Measurements from ENCODE around the gene ATP6V1A.

Gene ATP6V1A

DNA sequence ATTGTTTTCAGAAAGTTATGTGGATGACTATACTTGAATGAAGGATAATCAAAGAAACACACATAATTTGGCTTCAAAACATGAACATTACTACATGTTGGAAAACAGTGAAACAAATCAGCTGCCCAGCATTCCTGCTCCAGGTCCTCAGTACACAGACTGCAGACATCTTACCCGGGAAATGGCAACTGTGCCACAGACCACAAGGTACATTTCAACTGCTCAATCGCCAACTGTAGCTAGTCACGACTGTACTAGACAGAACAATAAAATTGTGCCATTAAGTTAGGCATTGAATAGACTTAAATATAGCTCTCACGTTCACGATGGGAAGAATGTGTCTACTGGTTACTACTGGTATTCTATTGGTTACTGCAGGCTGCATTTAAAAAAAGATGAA, 5.7 kb upstream of the ATP6V1A start:
- no peak for TF ChIP-seq ZNF70 (CRISPR knock-in tag; IDR thresholded peaks at IDR 0.05)
- TF ChIP-seq TCF4 (CRISPR knock-in tag; IDR thresholded peaks at IDR 0.05; ENCODE audit: borderline replicate concordance), result no peak
- no peak for TF ChIP-seq ARNTL (CRISPR knock-in tag; IDR thresholded peaks at IDR 0.05; ENCODE audit: borderline replicate concordance, low read depth)
- no peak for TF ChIP-seq RARB (CRISPR knock-in tag; IDR thresholded peaks at IDR 0.05)
- TF ChIP-seq ZNF8 (CRISPR knock-in tag; IDR thresholded peaks at IDR 0.05), result no peak
- TF ChIP-seq, protein P1, sequence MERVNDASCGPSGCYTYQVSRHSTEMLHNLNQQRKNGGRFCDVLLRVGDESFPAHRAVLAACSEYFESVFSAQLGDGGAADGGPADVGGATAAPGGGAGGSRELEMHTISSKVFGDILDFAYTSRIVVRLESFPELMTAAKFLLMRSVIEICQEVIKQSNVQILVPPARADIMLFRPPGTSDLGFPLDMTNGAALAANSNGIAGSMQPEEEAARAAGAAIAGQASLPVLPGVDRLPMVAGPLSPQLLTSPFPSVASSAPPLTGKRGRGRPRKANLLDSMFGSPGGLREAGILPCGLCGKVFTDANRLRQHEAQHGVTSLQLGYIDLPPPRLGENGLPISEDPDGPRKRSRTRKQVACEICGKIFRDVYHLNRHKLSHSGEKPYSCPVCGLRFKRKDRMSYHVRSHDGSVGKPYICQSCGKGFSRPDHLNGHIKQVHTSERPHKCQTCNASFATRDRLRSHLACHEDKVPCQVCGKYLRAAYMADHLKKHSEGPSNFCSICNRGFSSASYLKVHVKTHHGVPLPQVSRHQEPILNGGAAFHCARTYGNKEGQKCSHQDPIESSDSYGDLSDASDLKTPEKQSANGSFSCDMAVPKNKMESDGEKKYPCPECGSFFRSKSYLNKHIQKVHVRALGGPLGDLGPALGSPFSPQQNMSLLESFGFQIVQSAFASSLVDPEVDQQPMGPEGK (CRISPR knock-in tag; IDR thresholded peaks at IDR 0.05; ENCODE audit: borderline replicate concordance), result no peak
- TF ChIP-seq CREB5 (CRISPR knock-in tag; IDR thresholded peaks at IDR 0.05; ENCODE audit: low read depth), result no peak

DNA sequence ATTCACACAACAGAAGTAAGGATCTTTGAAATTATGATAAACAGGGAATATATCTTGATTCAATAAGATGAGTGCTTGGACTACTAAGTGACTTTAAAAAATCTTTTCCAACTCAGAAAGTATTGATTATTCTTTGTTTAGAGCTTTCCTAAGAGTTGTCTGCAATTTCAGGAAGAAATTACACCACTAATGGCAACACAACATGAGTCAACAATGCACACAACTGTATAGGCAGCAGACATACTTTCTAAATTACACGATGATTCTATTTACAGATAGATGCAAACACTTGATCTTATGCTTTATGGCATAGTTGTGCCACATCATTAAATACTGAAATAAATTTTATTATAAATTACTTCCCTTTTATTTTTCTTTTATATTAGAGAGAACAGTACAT, 5.2 kb upstream of the ATP6V1A start:
- no peak for TF ChIP-seq ZFP3 (CRISPR knock-in tag; IDR thresholded peaks at IDR 0.05)
- TF ChIP-seq ARNTL (CRISPR knock-in tag; IDR thresholded peaks at IDR 0.05; ENCODE audit: borderline replicate concordance, low read depth), result no peak
- no peak for TF ChIP-seq POU6F1 (CRISPR knock-in tag; IDR thresholded peaks at IDR 0.05; ENCODE audit: borderline replicate concordance, low read depth)
- TF ChIP-seq ZNF8 (CRISPR knock-in tag; IDR thresholded peaks at IDR 0.05), result no peak
- no peak for TF ChIP-seq TCF4 (CRISPR knock-in tag; IDR thresholded peaks at IDR 0.05; ENCODE audit: borderline replicate concordance)
- TF ChIP-seq TOX (CRISPR knock-in tag; IDR thresholded peaks at IDR 0.05; ENCODE audit: borderline replicate concordance), result no peak
- ATAC-seq, result no peak

More for the DNA sequence above, 5.7 kb upstream of the ATP6V1A start:
- ATAC-seq, result no peak

DNA sequence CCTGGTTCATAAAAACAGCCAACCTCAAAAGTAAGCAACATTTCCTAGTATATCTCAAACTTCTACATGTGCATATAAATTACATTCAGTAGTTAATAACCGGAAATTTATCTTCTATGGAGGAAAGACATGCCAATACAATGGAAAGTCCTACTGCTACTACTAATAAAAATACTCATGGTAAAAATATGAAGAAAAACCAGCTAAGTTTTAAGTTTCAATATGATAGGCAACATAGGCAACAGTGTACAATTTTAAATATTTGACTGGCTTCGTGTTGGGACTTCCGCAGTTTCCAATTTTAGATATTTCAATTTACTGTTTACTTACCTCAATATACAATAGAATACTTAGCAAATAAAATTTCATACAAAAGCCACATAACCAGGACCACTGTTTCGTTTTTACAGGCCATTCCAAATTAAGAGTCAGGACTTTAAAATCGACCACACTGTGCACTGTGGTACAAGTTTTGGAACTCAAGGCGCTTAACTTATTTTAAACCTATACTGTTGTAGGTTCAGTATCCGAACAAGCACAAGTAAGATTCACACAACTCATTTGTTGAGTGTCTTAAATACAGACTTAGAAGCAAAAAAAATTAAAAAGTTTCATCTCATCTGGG, 3.7 kb upstream of the ATP6V1A start:
- ATAC-seq, result no peak
- no peak for TF ChIP-seq POU6F1 (CRISPR knock-in tag; IDR thresholded peaks at IDR 0.05; ENCODE audit: borderline replicate concordance, low read depth)

DNA sequence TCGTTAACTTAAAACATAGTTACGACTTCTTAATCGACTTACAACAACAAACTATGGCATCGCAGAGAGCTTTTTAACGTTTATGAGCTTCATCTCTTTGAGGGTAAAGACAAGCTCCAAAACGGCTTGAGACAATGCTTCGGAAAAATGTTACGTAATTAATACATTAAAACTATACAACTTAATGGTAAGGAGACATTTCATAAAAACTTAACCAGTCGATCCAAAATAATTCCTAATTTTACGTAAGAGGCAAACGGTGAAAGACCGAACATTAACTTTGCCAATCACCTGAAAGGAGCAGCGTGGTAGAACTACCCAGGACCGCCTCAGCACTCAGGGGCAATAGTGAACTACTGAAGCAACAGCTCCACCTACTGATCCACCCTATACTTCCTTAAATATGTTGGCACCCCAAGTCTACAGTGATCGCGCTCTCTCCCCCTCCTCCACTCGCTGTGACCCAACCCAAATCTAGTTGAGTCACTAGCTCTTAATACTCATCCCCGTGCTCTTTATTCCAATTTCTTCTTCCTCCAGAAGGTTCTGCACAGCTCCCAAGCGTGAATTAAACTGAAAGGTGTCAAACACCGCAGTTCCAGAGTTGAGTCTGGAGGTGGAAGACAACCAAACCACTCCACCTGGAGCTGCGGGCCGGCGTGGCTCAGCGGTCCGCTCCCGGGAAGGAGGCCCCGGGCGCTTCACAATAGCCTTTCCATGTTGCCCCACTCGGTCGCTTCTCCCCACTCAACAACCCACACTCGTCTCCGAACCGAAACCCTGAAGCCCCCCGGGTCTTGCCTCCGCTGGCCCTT, 1.7 kb upstream of the ATP6V1A start:
- TF ChIP-seq, protein P1 (CRISPR knock-in tag; IDR thresholded peaks at IDR 0.05; ENCODE audit: borderline replicate concordance), result no peak
- TF ChIP-seq ZFP3 (CRISPR knock-in tag; IDR thresholded peaks at IDR 0.05), result no peak
- peak; percentile 82 for ATAC-seq

DNA sequence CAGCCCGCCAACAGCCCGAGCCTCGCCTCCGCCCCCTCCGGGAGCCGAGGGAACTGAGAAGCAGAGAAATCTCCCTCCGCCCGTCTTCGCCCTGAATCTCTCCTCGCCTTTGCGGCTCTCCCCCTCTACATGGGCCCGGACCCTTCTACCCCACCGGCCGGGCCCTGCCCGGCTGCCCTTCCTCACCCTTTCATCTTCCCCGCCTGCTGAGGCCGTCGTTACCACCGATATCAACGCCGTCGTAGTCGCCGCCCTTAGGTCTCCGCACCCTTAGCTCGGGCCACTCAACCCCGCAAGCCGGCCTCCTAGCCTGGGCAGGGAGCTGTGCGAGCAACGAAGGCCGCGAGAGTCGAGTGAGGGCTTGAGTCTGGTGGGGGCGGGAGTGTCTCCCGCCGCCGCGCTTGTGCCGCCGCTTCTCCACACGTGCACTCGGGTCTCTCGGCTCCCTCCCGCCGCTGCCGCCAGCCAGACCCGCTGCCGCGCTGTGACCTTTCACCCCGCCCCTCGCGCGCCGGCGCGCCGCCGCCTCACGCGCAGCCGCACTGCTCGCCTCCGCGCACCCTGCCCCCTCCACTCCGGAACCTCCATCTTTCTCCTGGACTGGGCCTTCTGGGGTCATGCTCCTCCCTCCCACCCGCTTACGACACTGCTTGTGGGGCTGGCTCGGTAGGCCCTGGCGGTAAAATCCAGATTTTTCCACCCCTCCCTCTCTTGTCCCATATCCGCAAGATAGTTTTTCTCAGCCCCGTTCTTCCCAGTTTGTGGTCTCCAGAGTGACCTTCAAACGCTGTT, 883 bp upstream of the ATP6V1A start, which contains the start of gene NAA50:
Gene NAA50 (minus strand): TSS at position 494 of the 792 bp plus-strand sequence. CDS start 300 bp downstream, at position 194.
- TF ChIP-seq CSDC2 (CRISPR knock-in tag; IDR thresholded peaks at IDR 0.05) (no peak), ZFP3 (CRISPR knock-in tag; IDR thresholded peaks at IDR 0.05) (no peak), TOX (CRISPR knock-in tag; IDR thresholded peaks at IDR 0.05; ENCODE audit: borderline replicate concordance) (no peak), BACH2 (CRISPR knock-in tag; IDR thresholded peaks at IDR 0.05; ENCODE audit: borderline replicate concordance) (no peak), GLIS3 (CRISPR knock-in tag; IDR thresholded peaks at IDR 0.05) (no peak), ZC3H10 (CRISPR knock-in tag; IDR thresholded peaks at IDR 0.05) (no peak), ZNF8 (CRISPR knock-in tag; IDR thresholded peaks at IDR 0.05) (no peak), ESRRG (CRISPR knock-in tag; IDR thresholded peaks at IDR 0.05) (no peak)
- TF ChIP-seq, protein P1 (CRISPR knock-in tag; IDR thresholded peaks at IDR 0.05; ENCODE audit: borderline replicate concordance), result no peak
- TF ChIP-seq, protein P2, sequence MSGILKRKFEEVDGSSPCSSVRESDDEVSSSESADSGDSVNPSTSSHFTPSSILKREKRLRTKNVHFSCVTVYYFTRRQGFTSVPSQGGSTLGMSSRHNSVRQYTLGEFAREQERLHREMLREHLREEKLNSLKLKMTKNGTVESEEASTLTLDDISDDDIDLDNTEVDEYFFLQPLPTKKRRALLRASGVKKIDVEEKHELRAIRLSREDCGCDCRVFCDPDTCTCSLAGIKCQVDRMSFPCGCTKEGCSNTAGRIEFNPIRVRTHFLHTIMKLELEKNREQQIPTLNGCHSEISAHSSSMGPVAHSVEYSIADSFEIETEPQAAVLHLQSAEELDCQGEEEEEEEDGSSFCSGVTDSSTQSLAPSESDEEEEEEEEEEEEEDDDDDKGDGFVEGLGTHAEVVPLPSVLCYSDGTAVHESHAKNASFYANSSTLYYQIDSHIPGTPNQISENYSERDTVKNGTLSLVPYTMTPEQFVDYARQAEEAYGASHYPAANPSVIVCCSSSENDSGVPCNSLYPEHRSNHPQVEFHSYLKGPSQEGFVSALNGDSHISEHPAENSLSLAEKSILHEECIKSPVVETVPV (CRISPR knock-in tag; IDR thresholded peaks at IDR 0.05), result no peak
- peak; percentile 81 for ATAC-seq

All from SK-N-SH treated with all-trans-retinoic acid at 6 μM for 48 hours (cell line).